H1 (cell line): ENCODE measurements around the gene AGBL1. TPM values are rescaled to one million over a fixed set of nuclear protein-coding genes. Genes with fewer than 3 reads are reported as not detected.

Source experiments
- CTCF ChIA-PET: fragments of 300-600 bp; sonication (Branson Sonifier 250); formaldehyde crosslinking; loops from one replicate; lab custom pipeline; 2021; ENCODE audit not compliant: partially characterized antibody; lab: Charles Lee
- POLR2A ChIA-PET: fragments of 300-600 bp; sonication (Branson Sonifier 250); formaldehyde crosslinking; loops from one replicate; lab custom pipeline; 2021; ENCODE audit warnings: inconsistent platforms; ENCODE audit not compliant: partially characterized antibody; lab: Charles Lee
- DNase-seq, 2 experiments: peaks; one replicate each; pipeline versions ENCODE4 v3.0.0 to v3.0.0-alpha.2; 2010 to 2022; ENCODE audit warnings: low spot score in 2 of 2, low read depth in 1 of 2, mixed read lengths in 1 of 2
- FAIRE-seq: peaks from 2 replicates; lab custom pipeline; 2011; peaks lifted over from hg19 to GRCh38; lab: Jason Lieb, UNC
- H2AFZ ChIP-seq: 2 replicates; pipeline ENCODE4 v1.8.1; 2012; ENCODE audit warnings: low read length, inconsistent platforms
- H2AK5ac ChIP-seq: 2 replicates; pipeline ENCODE4 v1.6.1; 2013; ENCODE audit warnings: low read depth, low read length
- H2BK120ac ChIP-seq: replicated peaks from 2 replicates; pipeline ENCODE3; 2013; ENCODE audit warnings: low read depth, low read length, inconsistent platforms
- H2BK12ac ChIP-seq: 2 replicates; pipeline ENCODE4 v1.6.1; 2013; ENCODE audit warnings: low read depth, low read length
- H2BK15ac ChIP-seq: 2 replicates; pipeline ENCODE4 v1.6.1; 2013; ENCODE audit warnings: low read length
- H2BK20ac ChIP-seq: 2 replicates; pipeline ENCODE4 v1.6.1; 2013; ENCODE audit warnings: low read length
- H2BK5ac ChIP-seq: 2 replicates; pipeline ENCODE4 v1.6.1; 2013; ENCODE audit warnings: low read depth, low read length
- H3K14ac ChIP-seq: 2 replicates; pipeline ENCODE4 v1.6.1; 2013; ENCODE audit warnings: inconsistent platforms; ENCODE audit not compliant: insufficient read length
- H3K18ac ChIP-seq: 2 replicates; pipeline ENCODE4 v1.6.1; 2013; ENCODE audit warnings: low read length; ENCODE audit errors: extremely low read depth
- H3K23ac ChIP-seq: 2 replicates; pipeline ENCODE4 v1.6.1; 2013; ENCODE audit warnings: inconsistent platforms; ENCODE audit not compliant: insufficient read length
- H3K23me2 ChIP-seq: 2 replicates; pipeline ENCODE4 v1.6.1; 2013; ENCODE audit warnings: low read depth, low read length
- H3K27ac ChIP-seq: 2 replicates; pipeline ENCODE4 v1.6.1; 2011; ENCODE audit warnings: low read depth, low read length, inconsistent platforms
- H3K27me3 ChIP-seq, 4 experiments: replicated peaks in 1 of 4; 1 replicate in 1 of 4; 2 replicates in 3 of 4; pipeline versions ENCODE4 v1.6.1 to v1.8.1; 2011 to 2013; ENCODE audit warnings: low read length in 3 of 4, mild to moderate bottlenecking in 3 of 4, inconsistent platforms in 2 of 4, mixed read lengths in 2 of 4, moderate library complexity in 1 of 4; ENCODE audit not compliant: control insufficient read depth in 3 of 4, insufficient read depth in 3 of 4; ENCODE audit errors: extremely low read depth in 1 of 4
- H3K36me3 ChIP-seq, 4 experiments: 2 replicates each; pipeline versions ENCODE4 v1.6.1 to v1.8.1; 2011 to 2013; ENCODE audit warnings: mild to moderate bottlenecking in 4 of 4, low read length in 3 of 4, moderate library complexity in 2 of 4, control low read depth in 1 of 4, inconsistent platforms in 1 of 4; ENCODE audit not compliant: insufficient read depth in 4 of 4, control insufficient read depth in 2 of 4
- H3K4ac ChIP-seq: replicated peaks from 2 replicates; pipeline ENCODE3; 2013; ENCODE audit warnings: low read length, low read depth, mixed read lengths, inconsistent platforms; ENCODE audit not compliant: insufficient read length
- H3K4me1 ChIP-seq, 4 experiments: replicated peaks in 1 of 4; 1 replicate in 1 of 4; 2 replicates in 3 of 4; pipeline versions ENCODE4 v1.6.1 to v1.8.1; 2011 to 2013; ENCODE audit warnings: low read length in 3 of 4, inconsistent platforms in 2 of 4, mixed read lengths in 1 of 4; ENCODE audit not compliant: insufficient read depth in 4 of 4, control insufficient read depth in 3 of 4
- H3K4me2 ChIP-seq, 2 experiments: 2 replicates each; pipeline versions ENCODE4 v1.6.1 to v1.8.1; 2011 to 2013; ENCODE audit warnings: low read depth in 2 of 2, low read length in 2 of 2, control low read depth in 1 of 2, inconsistent platforms in 1 of 2, mild to moderate bottlenecking in 1 of 2; ENCODE audit not compliant: insufficient read depth in 1 of 2
- H3K4me3 ChIP-seq, 4 experiments: fragments of 200-600, 300-600 bp in 1 of 4; sonication (generic), shearing (Covaris generic), sonication (Bioruptor Twin) in 1 of 4; 2 replicates each; pipeline versions ENCODE4 v1.5.1 to v1.8.1; 2011 to 2016; ENCODE audit warnings: low read length in 4 of 4, low read depth in 3 of 4, control low read depth in 2 of 4, inconsistent platforms in 2 of 4, mild to moderate bottlenecking in 2 of 4, mixed read lengths in 1 of 4, moderate library complexity in 1 of 4; ENCODE audit not compliant: insufficient read depth in 2 of 4; ENCODE audit errors: extremely low read depth in 1 of 4
- H3K56ac ChIP-seq: replicated peaks from 2 replicates; pipeline ENCODE3; 2013; ENCODE audit warnings: low read depth, mild to moderate bottlenecking, mixed read lengths, low read length, inconsistent platforms; ENCODE audit not compliant: insufficient read length
- H3K79me1 ChIP-seq: 2 replicates; pipeline ENCODE4 v1.6.1; 2013; ENCODE audit warnings: low read depth, low read length, control low read depth
- H3K79me2 ChIP-seq, 2 experiments: 2 replicates each; pipeline versions ENCODE4 v1.6.1 to v1.8.1; 2012 to 2013; ENCODE audit warnings: low read length in 2 of 2, mild to moderate bottlenecking in 2 of 2, inconsistent platforms in 1 of 2; ENCODE audit not compliant: insufficient read depth in 2 of 2, control insufficient read depth in 1 of 2
- H3K9ac ChIP-seq, 4 experiments: replicated peaks in 1 of 4; 1 replicate in 1 of 4; 2 replicates in 3 of 4; pipeline versions ENCODE4 v1.6.1 to v1.8.1; 2011 to 2013; ENCODE audit warnings: low read depth in 3 of 4, low read length in 3 of 4, control low read depth in 2 of 4, mild to moderate bottlenecking in 2 of 4, moderate library complexity in 2 of 4, inconsistent platforms in 1 of 4; ENCODE audit errors: extremely low read depth in 1 of 4
- H3K9me3 ChIP-seq, 2 experiments: 2 replicates each; pipeline versions ENCODE4 v1.6.1 to v1.8.1; 2012 to 2013; ENCODE audit warnings: mild to moderate bottlenecking in 2 of 2, moderate library complexity in 2 of 2, control low read depth in 1 of 2, inconsistent platforms in 1 of 2, low read depth in 1 of 2, low read length in 1 of 2, mixed read lengths in 1 of 2; ENCODE audit not compliant: insufficient read depth in 2 of 2
- H4K20me1 ChIP-seq, 2 experiments: replicated peaks in 1 of 2; 2 replicates each; pipeline versions ENCODE3 to v1.8.1; 2011 to 2013; ENCODE audit warnings: inconsistent platforms in 2 of 2, low read length in 2 of 2, mild to moderate bottlenecking in 1 of 2; ENCODE audit not compliant: insufficient read depth in 2 of 2, control insufficient read depth in 1 of 2
- H4K5ac ChIP-seq: 2 replicates; pipeline ENCODE4 v1.6.1; 2013; ENCODE audit warnings: low read length, low read depth, mixed read lengths, inconsistent platforms; ENCODE audit not compliant: insufficient read length
- H4K8ac ChIP-seq: 2 replicates; pipeline ENCODE4 v1.8.0; 2013; ENCODE audit warnings: mild to moderate bottlenecking, moderate library complexity, low read length, inconsistent platforms; ENCODE audit not compliant: insufficient read depth; ENCODE audit errors: extremely low read depth
- H4K91ac ChIP-seq: replicated peaks from 2 replicates; pipeline ENCODE3; 2013; ENCODE audit warnings: low read length, mixed read lengths, inconsistent platforms; ENCODE audit not compliant: insufficient read length
- CEBPB ChIP-seq: IDR thresholded peaks from 2 replicates; pipeline ENCODE4 v1.6.1; 2012; ENCODE audit warnings: low read depth, low read length
- CHD1 ChIP-seq: IDR thresholded peaks from 2 replicates; pipeline ENCODE4 v1.6.1; 2012; ENCODE audit warnings: low read depth, low read length, improper control_type of control experiment
- POLR2A ChIP-seq, 2 experiments: IDR thresholded peaks; 1 replicate in 1 of 2; 2 replicates in 1 of 2; pipeline ENCODE4 v1.6.1; 2011; ENCODE audit warnings: low read depth in 2 of 2, low read length in 2 of 2, mild to moderate bottlenecking in 2 of 2; ENCODE audit errors: control extremely low read depth in 1 of 2
- TAF1 ChIP-seq: IDR thresholded peaks from 2 replicates; pipeline ENCODE4 v1.6.1; 2011; ENCODE audit warnings: mild to moderate bottlenecking, low read depth, low read length
- WGBS, 2 experiments: shearing (Covaris generic) in 1 of 2; methylation state at CpG; one replicate each; pipeline versions ENCODE4 v1.1.6 to v1.1.7; 2013 to 2015; ENCODE audit warnings: low lambda C conversion rate in 2 of 2, mixed read lengths in 2 of 2, inconsistent platforms in 1 of 2, low coverage in 1 of 2, missing lambda C conversion rate in 1 of 2; ENCODE audit not compliant: insufficient replicate concordance in 2 of 2, insufficient coverage in 1 of 2, insufficient read length in 1 of 2; ENCODE audit errors: extremely low coverage in 1 of 2, missing lambda C conversion rate in 1 of 2; 5-methylcytosine and 5-hydroxymethylcytosine counted together
- polyA plus RNA-seq, 7 experiments: library from polyadenylated mRNA; depleted of rRNA in 3 of 7; stranded (reverse) in 5 of 7; unstranded in 2 of 7; fragments of >200 nt in 5 of 7; fragments of 200-250 nt in 2 of 7; gene quantifications; 1 replicate in 5 of 7; 2 replicates in 1 of 7; 4 replicates in 1 of 7; pipeline versions ENCODE4 v1.2.1 to v1.2.3, GENCODE V29; 2011 to 2013; ENCODE audit warnings: missing spikeins in 2 of 7, mixed read lengths in 2 of 7
- total RNA-seq: library from RNA; stranded (reverse); fragmentation: NEBNext Ultra II Directional; extraction: Animal tissue kit (Norgen Biotek cat#: 25700); gene quantifications from 2 replicates; pipeline ENCODE4 v1.2.1, GENCODE V29; 2021

AGBL1 gene
- total and polyA plus RNA-seq, 2 of the 8 experiments (the other 6 are each of a cell fraction or from before 2014, with no cell fraction given) = not detected

DNA sequence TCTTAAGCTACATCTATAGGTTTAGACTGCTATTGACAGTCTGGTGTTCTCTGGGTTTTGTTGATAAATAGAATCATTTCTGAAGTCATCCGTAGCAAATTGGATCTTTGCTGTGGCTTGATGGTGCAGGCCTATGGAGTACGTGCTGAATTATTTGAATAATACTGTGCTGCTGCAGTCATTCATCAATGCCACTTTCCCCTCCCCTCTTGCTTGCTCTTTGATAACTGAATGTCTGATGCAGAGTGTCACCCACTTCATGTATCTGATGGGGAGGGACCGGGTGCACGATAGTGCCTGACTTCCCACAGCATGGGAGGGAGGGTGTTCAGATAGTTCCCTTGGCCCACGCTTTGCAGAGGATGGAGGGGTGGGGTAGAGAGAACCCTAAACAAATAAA lies 179.9 kb downstream of the AGBL1 start:
- 87% methylated on average over 5 of the region's 5 CpGs; no CpG with 5 or more reads in 1 of the 2 experiments for WGBS, 2 experiments
- no peak for TF ChIP-seq TAF1
- no peak for TF ChIP-seq POLR2A (IDR thresholded peaks at IDR 0.05; ENCODE audit: control extremely low read depth in 1 of 2, low read depth in 2 of 2, low read length in 2 of 2)
- no peak for TF ChIP-seq CHD1
- no peak for TF ChIP-seq CEBPB
- TF ChIP-seq, all 59 proteins: peak for 0
- Histone ChIP-seq H2BK12ac (no peak overlapping the region), H3K27ac (no peak overlapping the region), H3K14ac (no peak overlapping the region), H3K4ac (no peak overlapping the region), H3K79me1 (no peaks in the 10 kb centered on the region), H3K9ac (no peak overlapping the region), H4K5ac (no peak overlapping the region), H2BK20ac (no peak overlapping the region), H2BK15ac (no peak overlapping the region), H4K91ac (no peak overlapping the region), H2AK5ac (no peak overlapping the region), H3K18ac (no peak overlapping the region), H3K4me1 (no peaks in the 10 kb centered on the region), H2BK120ac (no peak overlapping the region), H3K79me2 (no peaks in the 10 kb centered on the region), H3K23ac (no peak overlapping the region), H3K9me3 (no peaks in the 10 kb centered on the region), H3K4me2 (no peak overlapping the region), H3K23me2 (no peaks in the 10 kb centered on the region), H2AFZ (no peak overlapping the region), H3K56ac (no peak overlapping the region), H2BK5ac (no peak overlapping the region), H4K8ac (no peak overlapping the region; the same call in 1 of the 2 replicates), H3K4me3 (no peak overlapping the region), H4K20me1 (no peaks in the 10 kb centered on the region), H3K27me3 (no peaks in the 10 kb centered on the region), H3K36me3 (no peaks in the 10 kb centered on the region)
- FAIRE-seq (no peak), DNase-seq (no peak)
- POLR2A ChIA-PET = no interaction called here
- CTCF ChIA-PET = no interaction called here
